LNCaP clone FGC (cell line): ENCODE measurements around the gene LRP2.

Experiments used
- DNase-seq: peaks from one replicate; pipeline ENCODE4 v3.0.0-alpha.2; 2011; ENCODE audit warnings: low read depth
- H3K4me3 ChIP-seq: 2 replicates; pipeline ENCODE4 v1.5.1; 2011; ENCODE audit warnings: mild to moderate bottlenecking, low read depth, low read length, control low read depth
- CTCF ChIP-seq: IDR thresholded peaks from 2 replicates; pipeline ENCODE4 v1.5.1; 2012; ENCODE audit warnings: mild to moderate bottlenecking; ENCODE audit not compliant: control insufficient read depth, insufficient read depth; ENCODE audit errors: extremely low read depth

The LRP2 gene

GRCh38 chr2:169106563-169107545, 255.5 kb downstream of the LRP2 start:
- no peak for TF ChIP-seq CTCF
- H3K4me3 ChIP-seq: no peak overlapping the region
- DNase-seq: no peak

GRCh38 chr2:169106134-169106533, 256.2 kb downstream of the LRP2 start:
- no peak overlapping the region for H3K4me3 ChIP-seq
- DNase-seq: no peak
- no peak for TF ChIP-seq CTCF

GRCh38 chr2:169105476-169105875, 256.9 kb downstream of the LRP2 start:
- no peak overlapping the region for H3K4me3 ChIP-seq
- no peak for TF ChIP-seq CTCF
- no peak for DNase-seq

- TF ChIP-seq CTCF: no peak
- no peak overlapping the region for H3K4me3 ChIP-seq
- no peak for DNase-seq
Observed at GRCh38 chr2:169104848-169105247, 257.5 kb downstream of the LRP2 start.

- no peak for TF ChIP-seq CTCF
- DNase-seq: no peak
- H3K4me3 ChIP-seq: no peak overlapping the region
Observed at GRCh38 chr2:169095621-169096105, 266.7 kb downstream of the LRP2 start.

- no peak overlapping the region for H3K4me3 ChIP-seq
- DNase-seq: no peak
- TF ChIP-seq CTCF: no peak
Observed at GRCh38 chr2:169094676-169095075, 267.7 kb downstream of the LRP2 start.
